Measurements from ENCODE around the gene PRKCD.

Gene PRKCD

DNA sequence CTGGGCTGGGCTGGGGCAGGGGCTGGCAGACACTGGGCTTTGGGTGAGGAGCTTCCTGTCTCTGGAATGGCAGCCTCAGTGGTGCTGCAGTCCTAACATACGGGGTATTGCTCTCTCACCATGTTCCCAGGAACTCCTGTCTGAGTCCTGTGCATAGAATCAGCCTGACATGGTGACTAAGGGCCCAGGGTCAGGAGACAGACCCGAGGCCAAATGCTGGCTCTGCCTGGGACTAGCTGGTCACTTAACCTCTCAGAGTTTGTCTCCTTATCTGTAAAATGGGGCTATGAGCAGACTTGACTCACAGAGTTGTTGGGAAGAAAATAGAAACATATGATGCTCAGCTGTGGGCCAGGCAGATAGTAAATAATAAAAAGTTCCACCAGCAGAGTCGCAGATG, 28.3 kb downstream of the PRKCD start:
- no peak for DNase-seq (ENCODE audit: low read depth, low spot score)

DNA sequence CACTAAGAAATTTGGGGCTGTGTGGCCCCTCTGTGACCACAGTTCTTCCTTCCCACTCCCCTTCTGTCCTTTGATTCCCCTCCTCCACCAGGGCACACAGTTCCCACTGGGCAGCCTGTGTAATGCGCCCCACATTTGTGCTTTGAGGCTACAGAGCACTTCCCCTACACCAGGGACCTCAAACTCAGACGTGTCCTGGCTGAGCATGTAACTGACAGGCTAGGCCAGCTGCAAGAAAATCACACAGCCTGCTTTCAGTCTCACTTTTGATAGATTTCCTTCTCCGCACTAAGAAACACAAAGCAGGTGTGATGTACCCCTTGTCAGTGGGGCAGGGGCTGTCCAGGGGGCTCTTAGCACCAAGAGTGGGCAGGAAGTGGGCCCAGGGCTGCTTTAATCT, 29.6 kb downstream of the PRKCD start:
- DNase-seq (ENCODE audit: low read depth, low spot score): no peak

DNA sequence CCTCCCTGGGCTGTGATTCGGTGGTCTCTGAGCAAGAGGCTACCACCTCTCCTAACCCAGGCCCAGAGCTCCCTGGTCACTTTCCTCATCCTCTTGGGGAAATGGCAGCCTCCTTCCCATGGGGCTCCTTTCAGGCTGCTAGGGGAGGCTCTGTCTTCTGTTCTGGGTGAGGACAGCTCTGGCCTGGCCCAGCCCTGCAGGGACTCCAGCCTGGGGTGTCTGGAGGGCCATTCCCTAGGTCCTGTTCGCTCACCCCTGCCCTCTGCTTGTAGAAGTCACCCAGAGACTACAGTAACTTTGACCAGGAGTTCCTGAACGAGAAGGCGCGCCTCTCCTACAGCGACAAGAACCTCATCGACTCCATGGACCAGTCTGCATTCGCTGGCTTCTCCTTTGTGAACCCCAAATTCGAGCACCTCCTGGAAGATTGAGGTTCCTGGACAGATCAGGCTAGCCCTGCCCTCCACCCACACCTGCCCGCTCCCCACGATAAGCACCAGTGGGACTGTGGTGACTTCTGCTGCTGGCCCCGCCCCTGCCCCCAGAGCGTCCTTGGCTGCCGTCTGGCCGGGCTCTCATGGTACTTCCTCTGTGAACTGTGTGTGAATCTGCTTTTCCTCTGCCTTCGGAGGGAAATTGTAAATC, 30.9 kb downstream of the PRKCD start:
- no peak for DNase-seq (ENCODE audit: low read depth, low spot score)

DNA sequence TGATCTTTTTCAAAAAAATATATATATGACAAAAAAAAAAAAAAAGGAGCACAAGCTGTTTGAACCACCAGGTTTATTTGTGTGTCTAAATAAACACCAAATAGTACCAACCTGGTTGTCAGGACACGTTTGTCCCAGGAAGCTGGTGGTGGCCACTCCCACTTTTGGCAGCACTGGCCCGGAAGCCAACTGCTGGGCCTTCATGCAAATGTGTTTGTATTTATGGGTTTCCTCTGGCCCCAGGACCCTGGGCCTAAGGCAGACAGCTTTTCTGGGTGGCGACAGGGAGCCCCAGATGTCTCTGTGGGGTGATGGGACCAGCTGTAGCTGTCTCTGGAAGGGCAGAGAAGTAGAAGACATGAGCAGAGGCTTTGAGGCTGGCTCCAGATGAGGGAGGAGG, 31.6 kb downstream of the PRKCD start:
- DNase-seq (ENCODE audit: low read depth, low spot score): no peak

DNA sequence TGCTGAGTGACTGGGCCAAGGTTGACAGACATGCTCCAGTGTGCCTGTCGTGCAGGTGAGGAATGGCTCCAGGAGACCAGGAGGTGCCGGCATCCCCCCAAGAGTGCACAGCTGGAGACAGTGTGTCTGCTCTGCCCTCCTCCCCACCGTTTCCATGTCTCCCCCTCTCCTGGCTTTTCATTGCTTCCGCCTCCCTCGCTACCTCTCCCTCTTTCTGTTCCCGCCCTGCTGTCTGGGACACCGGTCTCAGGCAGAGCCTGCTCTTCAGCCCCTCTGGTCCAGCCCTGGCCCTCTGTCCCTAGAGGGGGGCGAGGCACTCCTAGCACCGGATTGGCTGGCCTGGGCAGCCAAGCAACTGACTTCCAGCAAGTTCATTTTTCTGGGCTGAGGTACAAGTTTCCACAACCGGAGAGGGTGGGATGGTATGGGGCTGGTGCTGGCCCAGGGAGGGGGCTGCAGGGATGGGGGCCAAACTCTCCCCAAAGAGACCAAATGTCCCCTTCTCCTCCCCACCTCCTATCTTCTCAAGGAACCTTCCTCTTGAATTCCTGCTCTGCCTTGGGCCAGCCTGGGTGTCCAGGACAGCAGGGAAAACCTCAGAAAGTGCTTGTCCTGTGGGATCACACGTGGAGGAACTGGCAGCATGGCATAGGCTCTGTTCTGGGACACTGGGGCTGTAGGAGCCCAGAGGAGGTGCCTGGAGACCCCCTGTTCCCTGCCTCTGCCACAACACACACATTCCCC, 32.6 kb downstream of the PRKCD start:
- no peak for DNase-seq (ENCODE audit: low read depth, low spot score)

DNA sequence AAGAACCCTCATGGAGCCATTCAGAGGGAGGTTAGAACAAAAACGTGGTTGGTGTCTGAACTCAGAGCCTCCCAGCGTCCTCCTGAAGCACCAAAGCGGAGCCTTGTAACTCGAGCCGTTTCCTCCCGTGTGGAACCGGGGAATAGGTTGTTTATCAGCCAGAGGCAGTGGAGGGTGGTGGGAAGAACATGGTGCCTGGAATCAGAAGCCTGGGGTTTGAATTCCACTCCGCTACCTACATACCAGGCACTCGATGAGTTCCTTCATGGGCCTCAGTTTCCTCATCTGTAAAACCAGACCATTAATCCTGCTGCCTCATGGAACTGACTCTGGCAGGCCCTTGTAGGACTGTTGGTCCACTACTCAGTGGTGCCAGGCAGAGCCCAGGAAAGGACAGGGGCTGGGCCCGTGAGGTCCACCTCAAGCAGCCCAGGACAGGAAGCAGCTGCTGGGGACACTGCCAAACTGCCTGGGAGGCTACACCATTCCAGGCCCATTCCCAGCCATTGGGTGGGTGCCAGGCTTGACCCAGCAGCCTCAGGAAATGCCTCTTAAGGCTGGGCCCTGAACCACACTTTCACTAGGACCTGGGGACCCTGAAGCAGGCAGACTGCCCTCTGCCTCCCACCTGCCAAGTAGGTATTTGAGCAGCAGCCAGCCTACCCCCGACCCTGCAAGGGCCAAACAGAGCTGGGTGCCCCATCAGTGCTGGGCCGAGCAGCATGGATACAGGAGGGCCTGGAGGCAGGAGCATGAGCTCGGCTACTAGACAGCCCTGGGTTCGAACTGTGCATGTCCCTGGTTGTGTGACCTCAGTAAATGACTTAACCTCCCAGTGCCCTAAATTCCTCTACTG, 33.4 kb downstream of the PRKCD start:
- no peak for DNase-seq (ENCODE audit: low read depth, low spot score)

DNA sequence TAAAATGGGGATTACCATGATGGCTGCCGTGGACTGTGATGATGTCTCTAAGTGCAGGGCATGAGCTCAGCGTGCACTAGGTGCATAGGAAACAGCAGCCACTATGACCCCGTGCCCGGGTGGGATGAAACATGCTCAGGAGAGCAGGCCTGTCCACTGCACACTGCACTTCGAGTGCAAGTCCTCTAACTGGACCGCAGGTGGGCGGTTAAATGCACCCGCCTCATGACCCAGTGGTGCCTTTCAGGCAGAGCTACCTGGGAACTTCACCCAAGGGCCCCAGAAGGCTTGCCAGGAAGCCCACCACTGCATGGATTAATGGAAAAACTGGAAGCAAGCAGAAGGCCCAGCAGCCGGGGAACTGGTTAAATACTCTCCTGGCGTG, 34.0 kb downstream of the PRKCD start:
- DNase-seq (ENCODE audit: low read depth, low spot score): no peak

DNA sequence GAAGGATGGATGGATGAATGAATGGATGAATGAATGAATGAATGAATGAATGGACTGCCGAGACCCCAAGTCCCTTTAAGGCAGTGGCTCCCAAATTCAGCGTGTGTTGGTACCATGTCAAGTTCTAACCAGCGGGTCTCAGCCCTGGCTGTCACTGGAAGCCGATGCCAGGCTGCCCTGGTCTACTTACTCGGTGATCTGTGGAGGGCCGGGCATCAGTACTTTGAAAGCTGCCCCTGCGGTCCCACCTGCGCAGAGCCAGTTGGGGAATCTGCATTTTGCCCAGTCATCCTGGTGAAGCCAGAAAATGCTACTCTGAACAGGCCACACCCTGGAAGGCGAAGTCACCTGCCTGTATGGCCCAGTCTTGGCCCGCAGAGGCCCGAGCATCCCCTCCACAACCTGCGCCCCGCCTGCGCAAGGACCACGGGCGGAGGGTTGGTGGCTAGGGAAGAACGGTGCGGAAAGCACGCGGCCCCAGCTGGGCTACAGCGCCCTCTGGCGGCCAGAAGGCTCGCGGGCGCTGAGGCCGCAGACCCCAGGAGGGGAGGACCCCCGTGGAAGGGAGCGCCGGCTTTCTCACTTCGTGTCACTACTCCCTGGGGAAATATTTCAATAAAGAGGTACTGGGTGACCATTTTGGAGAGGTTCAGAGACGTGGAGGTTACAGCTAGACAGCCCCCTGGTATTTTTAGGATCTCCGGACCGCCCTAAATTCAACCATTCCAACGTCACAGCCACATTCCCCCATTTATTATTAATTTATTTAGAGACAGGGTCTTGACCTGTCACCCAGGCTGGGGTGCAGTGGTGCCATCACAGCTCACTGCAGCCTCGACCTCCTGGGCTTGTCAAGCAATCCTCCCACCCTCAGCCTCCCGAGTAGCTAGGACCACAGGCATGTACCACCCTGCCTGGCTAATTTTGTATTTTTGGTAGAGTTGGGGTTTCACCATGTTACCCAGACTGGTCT, 34.9 kb downstream of the PRKCD start:
- no peak for DNase-seq (ENCODE audit: low read depth, low spot score)

DNA sequence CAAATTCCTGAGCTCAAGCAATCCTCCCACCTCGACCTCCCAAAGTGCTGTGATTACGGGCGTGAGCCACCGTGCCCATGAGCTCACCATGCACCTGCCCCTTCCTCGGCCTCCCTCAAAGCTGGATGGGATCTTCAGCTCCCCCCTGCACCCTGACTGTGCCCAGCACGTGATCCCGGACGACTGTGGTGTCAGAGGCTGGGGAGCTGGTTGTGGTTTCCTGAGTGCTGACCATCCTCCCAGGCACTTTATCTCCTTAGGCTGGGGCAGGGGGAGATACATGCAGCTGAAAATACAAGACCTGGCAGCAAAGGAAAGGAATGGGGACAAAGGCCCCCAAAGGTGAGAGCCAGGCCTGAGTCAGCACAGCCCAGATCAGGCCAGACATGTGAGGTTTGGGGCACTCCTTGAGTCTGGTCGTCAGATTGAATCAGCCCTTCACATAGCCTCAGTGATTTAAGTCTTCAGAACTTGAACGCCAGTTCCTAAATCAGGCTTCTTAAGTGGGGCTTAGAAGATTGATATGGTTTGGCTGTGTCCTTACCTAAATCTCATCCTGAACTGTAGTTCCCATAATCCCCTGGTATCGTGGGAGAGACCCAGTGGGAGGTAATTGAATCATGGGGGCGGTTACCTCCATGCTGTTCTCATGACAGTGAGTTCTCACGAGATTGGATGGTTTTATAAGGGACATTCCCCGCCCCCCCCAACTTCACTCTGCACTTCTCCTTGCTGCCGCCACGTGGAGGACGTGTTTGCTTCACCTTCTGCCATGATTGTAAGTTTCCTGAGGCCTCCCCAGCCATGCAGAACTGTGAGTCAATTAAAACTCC, 35.8 kb downstream of the PRKCD start:
- no peak for DNase-seq (ENCODE audit: low read depth, low spot score)

DNA sequence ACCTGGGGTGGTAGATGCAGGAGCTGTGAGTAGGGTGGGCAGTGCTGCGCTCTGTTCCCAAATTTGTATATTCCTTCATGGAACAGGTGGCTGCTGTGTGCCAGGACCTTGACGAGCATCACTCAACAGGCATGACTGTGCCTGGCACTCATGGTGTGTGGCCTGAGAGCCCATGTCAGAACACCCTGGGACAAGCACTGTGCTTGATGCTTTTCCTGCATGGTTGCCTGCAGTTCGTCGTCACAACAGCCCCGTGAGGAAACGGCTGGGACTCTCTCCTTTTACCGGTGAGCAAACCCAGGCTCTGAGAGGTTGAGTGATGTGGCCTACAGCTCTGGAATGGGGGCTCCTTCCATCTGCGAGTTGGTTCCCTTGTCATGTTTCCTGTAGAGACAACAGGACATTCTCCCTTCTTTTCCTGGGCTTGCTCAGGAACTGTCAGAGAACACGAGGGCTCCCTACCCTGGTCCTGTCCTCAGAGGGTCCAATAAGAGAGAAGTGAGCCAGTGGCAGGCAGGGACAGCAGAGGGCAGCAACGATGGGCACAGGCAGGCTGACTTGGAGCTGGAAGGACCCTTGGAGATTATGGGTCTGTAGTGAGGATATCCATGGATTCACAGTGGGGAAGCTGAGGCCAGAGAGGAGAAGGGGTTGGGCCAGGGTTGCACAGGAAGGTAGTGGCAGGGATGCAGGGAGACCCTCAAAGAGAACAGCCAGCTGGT, 37.4 kb downstream of the PRKCD start:
- DNase-seq (ENCODE audit: low read depth, low spot score): no peak

DNA sequence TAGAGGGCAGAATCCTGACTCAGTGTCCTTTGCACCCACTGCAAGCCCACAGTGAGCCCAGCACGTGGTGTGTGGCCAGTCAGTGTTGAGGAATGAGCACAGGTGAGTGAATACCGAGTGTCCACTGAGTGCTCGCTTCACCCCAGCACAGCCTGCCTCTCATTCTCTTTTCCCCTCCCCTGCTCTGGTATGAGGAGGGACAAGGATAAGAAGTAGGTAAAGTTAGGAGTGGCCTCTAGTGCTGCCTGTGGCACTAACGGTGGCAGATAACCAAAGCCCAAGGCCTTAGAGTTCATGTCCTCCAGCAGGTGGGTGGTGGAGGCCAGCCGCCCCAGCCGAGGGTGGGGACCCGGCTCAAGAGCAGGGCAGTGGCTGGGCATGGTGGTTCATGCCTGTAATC, 38.0 kb downstream of the PRKCD start:
- DNase-seq (ENCODE audit: low read depth, low spot score): no peak

DNA sequence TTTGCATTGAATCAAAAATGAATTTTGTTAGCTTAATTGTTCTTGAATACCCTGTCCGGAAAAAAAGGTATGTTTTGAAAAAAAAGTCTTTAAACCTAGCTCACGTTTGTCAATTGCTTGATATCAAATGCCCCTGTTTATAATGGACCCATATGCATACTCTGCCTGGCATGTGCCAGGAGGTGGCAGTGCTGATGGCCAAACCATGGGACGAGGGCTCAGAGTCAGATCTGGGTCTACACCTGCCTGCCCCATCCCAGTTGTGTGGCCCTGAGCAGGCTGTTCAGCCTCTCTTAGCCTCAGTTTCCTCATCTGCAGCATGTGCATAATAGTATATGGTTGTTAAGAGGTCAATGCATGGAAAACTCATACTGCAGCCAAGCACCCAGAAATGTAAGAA, 38.8 kb downstream of the PRKCD start:
- no peak for DNase-seq (ENCODE audit: low read depth, low spot score)

DNA sequence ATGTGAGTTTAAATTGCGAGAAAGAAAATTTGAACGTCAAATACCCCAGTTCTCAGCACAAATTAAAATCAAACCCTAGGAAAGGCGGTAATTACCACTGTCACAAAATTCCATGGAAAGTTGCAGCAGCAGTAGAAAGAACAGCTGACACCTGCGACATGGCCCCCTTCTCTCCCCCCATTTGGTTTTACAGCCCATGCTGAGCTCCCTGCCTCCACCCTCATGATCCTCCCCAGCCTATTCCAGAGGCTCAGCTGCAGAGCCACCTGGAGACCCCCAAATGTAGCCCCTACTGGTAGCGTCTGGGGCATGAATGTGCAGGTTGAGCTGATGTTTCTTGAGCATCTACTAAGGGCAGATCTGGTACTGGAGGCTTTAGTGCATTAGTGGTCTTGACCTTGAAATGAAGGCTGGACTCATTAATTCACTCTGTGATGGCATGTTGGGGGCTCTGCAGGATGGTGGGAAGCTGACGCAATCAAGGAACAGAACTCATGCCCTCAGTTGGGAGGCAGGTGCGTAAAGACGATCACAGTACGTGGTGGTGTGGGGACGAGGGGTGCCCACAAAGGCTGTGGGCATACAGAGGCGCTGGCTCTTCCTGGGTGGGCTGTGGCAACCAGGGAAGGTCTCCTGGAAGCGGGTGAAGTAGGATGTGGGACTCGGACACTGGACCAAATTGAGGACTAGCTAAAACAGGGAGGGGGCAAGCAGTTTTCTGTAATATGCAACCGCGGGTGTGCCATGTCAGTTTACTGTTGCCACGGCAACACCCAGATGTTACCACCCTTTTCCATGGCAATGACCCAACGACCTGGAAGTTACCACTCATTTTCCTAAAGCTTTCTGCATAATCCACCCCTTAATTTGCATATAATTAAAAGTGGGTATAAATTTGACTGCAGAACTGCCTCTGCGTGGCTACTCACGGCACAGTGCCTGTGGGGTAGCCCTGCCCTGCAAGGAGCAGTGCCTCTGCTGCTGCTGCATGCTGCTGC, 39.8 kb downstream of the PRKCD start:
- DNase-seq (ENCODE audit: low read depth, low spot score): no peak

DNA sequence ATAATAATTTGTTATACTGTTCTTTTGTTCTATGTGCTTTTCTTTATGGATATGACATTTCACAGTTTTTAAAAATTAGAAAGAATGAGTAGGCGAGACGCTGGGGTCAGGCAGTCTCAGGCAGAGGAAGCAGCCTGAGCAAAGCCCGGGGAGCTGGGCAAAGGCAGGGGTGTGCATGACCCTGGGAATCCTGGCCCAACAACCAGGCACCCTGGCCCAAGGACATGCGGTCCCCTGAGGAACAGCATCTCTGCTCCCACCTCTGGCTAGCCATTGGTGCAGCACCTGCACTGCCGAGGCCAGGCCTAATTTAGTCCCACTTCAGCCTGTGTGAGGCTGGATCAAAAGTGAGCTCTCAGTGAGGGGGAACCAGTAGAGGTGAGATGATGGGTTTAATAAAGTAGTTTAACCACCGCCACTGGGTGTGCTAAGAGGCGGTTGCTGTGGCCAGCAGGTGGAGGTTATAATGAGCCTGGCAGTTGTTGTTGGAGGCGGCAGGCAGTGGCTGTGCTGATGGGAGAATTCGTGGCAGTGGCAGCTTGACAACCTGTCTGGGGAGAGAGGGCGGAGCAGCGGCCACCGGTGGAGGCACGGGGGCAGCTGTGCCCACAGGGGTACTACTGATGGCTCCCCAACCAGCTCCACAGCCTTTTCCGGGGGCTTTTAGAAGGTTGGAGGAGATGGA, 41.5 kb downstream of the PRKCD start:
- no peak for DNase-seq (ENCODE audit: low read depth, low spot score)

DNA sequence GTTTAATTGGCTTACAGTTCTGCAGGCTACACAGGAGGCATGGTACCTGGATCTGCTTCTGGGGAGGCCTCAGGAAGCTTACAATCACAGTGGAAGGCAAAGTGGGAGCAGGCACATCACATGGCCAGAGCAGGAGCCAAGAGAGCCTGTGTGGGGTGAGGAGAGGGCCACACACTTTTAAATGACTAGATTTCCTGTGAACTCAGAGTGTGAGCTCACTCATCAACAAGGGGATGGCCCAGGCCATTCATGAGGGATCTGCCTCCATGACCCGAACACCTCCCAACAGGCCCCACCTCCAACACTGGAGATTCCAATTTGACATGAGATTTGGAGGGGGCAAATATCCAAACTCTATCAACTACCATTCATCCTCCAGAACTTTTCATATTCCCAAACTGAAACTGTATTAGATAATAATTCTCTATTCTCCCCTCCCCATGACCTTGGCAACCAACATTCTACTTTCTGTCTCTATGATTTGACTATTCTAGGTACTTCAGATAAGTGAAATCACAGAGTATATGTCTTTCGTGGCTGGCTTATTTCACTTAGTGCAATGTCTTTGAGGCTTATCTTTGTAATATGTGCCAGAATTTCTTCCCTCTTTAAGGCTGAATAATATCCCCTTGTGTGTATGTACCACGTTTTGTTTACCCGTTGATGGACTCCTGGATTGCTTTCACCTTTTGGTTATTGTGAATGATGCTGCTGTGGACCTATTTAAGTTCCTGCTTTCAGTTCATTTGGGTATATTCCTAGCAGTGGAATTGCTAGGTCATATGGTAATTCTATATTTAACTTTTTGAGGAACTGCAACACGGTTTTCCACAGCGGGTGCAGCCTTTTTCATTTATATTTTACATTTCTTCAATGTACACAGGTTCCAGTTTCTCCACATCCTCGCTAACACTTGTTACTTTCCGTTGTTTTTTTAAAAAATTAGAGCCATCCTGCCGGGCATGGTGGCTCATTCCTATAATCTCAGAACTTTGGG, 51.0 kb downstream of the PRKCD start:
- DNase-seq (ENCODE audit: low read depth, low spot score): no peak

DNA sequence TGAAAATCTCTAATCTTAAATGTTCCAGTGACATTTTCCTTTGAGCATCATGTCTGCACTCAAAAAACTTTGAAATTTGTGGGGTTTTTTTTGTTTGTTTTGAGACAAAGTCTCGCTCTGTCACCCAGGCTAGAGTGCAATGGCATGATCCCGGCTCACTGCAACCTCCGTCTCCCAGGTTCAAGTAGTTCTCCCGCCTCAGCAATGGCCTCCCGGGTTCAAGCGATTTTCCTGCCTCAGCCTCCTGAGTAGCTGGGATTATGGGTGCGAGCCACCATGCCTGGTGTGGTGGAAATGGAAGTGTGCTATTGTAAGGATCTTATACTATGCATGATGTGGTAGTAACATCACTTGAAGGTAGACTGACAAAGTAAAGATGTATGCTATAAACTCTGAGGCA, 52.3 kb downstream of the PRKCD start:
- no peak for DNase-seq (ENCODE audit: low read depth, low spot score)

DNA sequence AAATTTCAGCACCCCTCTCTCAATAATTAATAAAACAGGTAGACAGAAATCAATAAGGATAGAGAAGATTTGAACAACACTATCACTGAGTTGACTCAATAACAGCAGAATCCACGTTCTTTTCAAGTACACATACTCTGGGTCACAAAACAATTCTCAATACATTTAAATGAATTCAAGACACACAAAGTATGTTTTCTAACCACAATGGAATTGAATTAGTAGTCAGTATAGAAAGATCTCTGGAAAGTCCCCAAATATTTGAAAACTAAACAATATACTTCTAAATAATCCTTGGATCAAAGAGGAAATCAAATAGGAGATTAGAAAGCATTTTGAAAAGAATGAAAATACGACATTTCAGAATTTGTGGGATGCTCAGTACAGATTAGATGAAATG, 54.8 kb downstream of the PRKCD start:
- DNase-seq (ENCODE audit: low read depth, low spot score): no peak
